ENCODE measurements around the gene TRIM33. TPM values are rescaled to one million over a fixed set of nuclear protein-coding genes. Genes with fewer than 3 reads are reported as not detected.

The TRIM33 gene
- total and polyA plus RNA-seq, 2 donors (not counting 1 experiment from before 2014, with no cell fraction given): 13.7 to 61.0 TPM

GRCh38 chr1:114437812-114438211, 73.2 kb downstream of the TRIM33 start:
- intact Hi-C loops (cut with micrococcal nuclease): no loop called here
- Mint-ChIP-seq H3K27ac (no peak overlapping the region), H3K27me3 (no peaks in the 10 kb centered on the region), H3K9me3 (ENCODE audit: insufficient read depth) (no peaks in the 10 kb centered on the region), H3K4me1 (peaks cover 3% of the 10 kb centered on the region), H3K4me3 (no peak overlapping the region)
- CTCF ChIA-PET: interaction anchor here (0.5 kb wide), 1 partner anchor 91 kb away, joined by 3 read pairs; no protein-coding TSS in a partner anchor
- Histone ChIP-seq H3K4me2 (replicated peaks; ENCODE audit: low read depth, low read length, poor library complexity, severe bottlenecking) (no peak overlapping the region), H3K27ac (ENCODE audit: low read length in 2 of 2) (no peak overlapping the region), H4K20me1 (ENCODE audit: control insufficient read depth, insufficient read depth, low read length, poor library complexity, severe bottlenecking) (peaks cover 17% of the 10 kb centered on the region), H3K9me3 (ENCODE audit: control extremely low read depth in 1 of 3, control insufficient read depth in 2 of 3, insufficient read depth in 1 of 3, low read length in 2 of 3) (peaks cover 0 to 1% (median 0%) of the 10 kb centered on the region in 3 donors), H3K79me2 (ENCODE audit: control insufficient read depth, insufficient read depth, low read length) (peaks cover 31% of the 10 kb centered on the region), H3K27me3 (replicated peaks in 1 of 4; ENCODE audit: control extremely low read depth in 1 of 4, control insufficient read depth in 3 of 4, insufficient read depth in 4 of 4, low read length in 3 of 4) (no peaks in the 10 kb centered on the region), H3K9ac (ENCODE audit: low read length) (no peak overlapping the region), H3K36me3 (replicated peaks in 1 of 2; ENCODE audit: control extremely low read depth in 1 of 2, control insufficient read depth in 1 of 2, extremely low read depth in 1 of 2, insufficient read depth in 2 of 2, low read length in 1 of 2) (peaks cover 14 to 20% of the 10 kb centered on the region in 2 experiments), H2AFZ (ENCODE audit: insufficient read depth, low read depth, low read length, poor library complexity, severe bottlenecking) (no peak overlapping the region), H3K4me1 (ENCODE audit: control insufficient read depth in 2 of 2, insufficient read depth in 2 of 2, low read length in 2 of 2) (no peaks in the 10 kb centered on the region), H3K4me3 (ENCODE audit: control extremely low read depth in 1 of 5, extremely low read depth in 1 of 5, insufficient read depth in 1 of 5, low read depth in 2 of 5, low read length in 4 of 5) (no peak overlapping the region)
- POLR2A ChIA-PET: no interaction called here
- TF ChIP-seq EZH2 (IDR thresholded peaks at IDR 0.05; ENCODE audit: borderline replicate concordance, insufficient read depth, low read depth, low read length, poor library complexity, severe bottlenecking) (no peak), CTCF (IDR thresholded peaks at IDR 0.05) (no peak)
- no CpG with 5 or more reads among the region's 1 CpG for WGBS (ENCODE audit: insufficient coverage)
- DNase-seq (no peak), ATAC-seq (ENCODE audit: low read depth) (no peak)

- Histone ChIP-seq H3K9me3 (ENCODE audit: control extremely low read depth in 1 of 3, control insufficient read depth in 2 of 3, insufficient read depth in 1 of 3, low read length in 2 of 3) (peaks cover 0 to under 1% (median 0%) of the 10 kb centered on the region in 3 donors), H3K9ac (ENCODE audit: low read length) (no peak overlapping the region), H3K36me3 (replicated peaks in 1 of 2; ENCODE audit: control extremely low read depth in 1 of 2, control insufficient read depth in 1 of 2, extremely low read depth in 1 of 2, insufficient read depth in 2 of 2, low read length in 1 of 2) (peaks cover 14 to 22% of the 10 kb centered on the region in 2 experiments), H3K4me1 (ENCODE audit: control insufficient read depth in 2 of 2, insufficient read depth in 2 of 2, low read length in 2 of 2) (no peaks in the 10 kb centered on the region), H3K27ac (ENCODE audit: low read length in 2 of 2) (no peak overlapping the region), H3K27me3 (replicated peaks in 1 of 4; ENCODE audit: control extremely low read depth in 1 of 4, control insufficient read depth in 3 of 4, insufficient read depth in 4 of 4, low read length in 3 of 4) (no peaks in the 10 kb centered on the region), H3K79me2 (ENCODE audit: control insufficient read depth, insufficient read depth, low read length) (peaks cover 25% of the 10 kb centered on the region), H4K20me1 (ENCODE audit: control insufficient read depth, insufficient read depth, low read length, poor library complexity, severe bottlenecking) (peaks cover 17% of the 10 kb centered on the region), H2AFZ (ENCODE audit: insufficient read depth, low read depth, low read length, poor library complexity, severe bottlenecking) (no peak overlapping the region), H3K4me3 (ENCODE audit: control extremely low read depth in 1 of 5, extremely low read depth in 1 of 5, insufficient read depth in 1 of 5, low read depth in 2 of 5, low read length in 4 of 5) (no peak overlapping the region), H3K4me2 (replicated peaks; ENCODE audit: low read depth, low read length, poor library complexity, severe bottlenecking) (no peak overlapping the region)
- POLR2A ChIA-PET: no interaction called here
- no peak overlapping the region for H3K27ac Mint-ChIP-seq
- TF ChIP-seq CTCF (IDR thresholded peaks at IDR 0.05) (no peak), EZH2 (IDR thresholded peaks at IDR 0.05; ENCODE audit: borderline replicate concordance, insufficient read depth, low read depth, low read length, poor library complexity, severe bottlenecking) (no peak)
- H3K4me1 Mint-ChIP-seq: peaks cover 3% of the 10 kb centered on the region
- CTCF ChIA-PET: interaction anchor here (1.2 kb wide), 1 partner anchor 24 kb away, joined by 3 read pairs; no protein-coding TSS in a partner anchor
- WGBS (ENCODE audit: insufficient coverage): no CpG with 5 or more reads among the region's 3 CpGs
- H3K4me3 Mint-ChIP-seq: no peak overlapping the region
- no peaks in the 10 kb centered on the region for H3K27me3 Mint-ChIP-seq
- ATAC-seq (ENCODE audit: low read depth) (no peak), DNase-seq (no peak)
- no peaks in the 10 kb centered on the region for H3K9me3 Mint-ChIP-seq (ENCODE audit: insufficient read depth)
- intact Hi-C loops (cut with micrococcal nuclease): no loop called here
These were observed 74.2 kb downstream of the TRIM33 start for GRCh38 chr1:114436799-114437198.

Measured in B cell (primary cell).